Femur (tissue), 1 donor: ENCODE measurements around the gene RASSF8.
"Not testable (repeated sequence)": the region's sequence is repeated elsewhere in the genome, so short reads cannot be mapped to it uniquely, and the experiment has no call there.

Experiments
- DNase-seq: peaks from one replicate; pipeline ENCODE4 v3.0.0-alpha.2; 2017

Gene RASSF8

GRCh38 chr12:26031827-26032226, 73.3 kb downstream of the RASSF8 start:
- no peak for DNase-seq

DNA sequence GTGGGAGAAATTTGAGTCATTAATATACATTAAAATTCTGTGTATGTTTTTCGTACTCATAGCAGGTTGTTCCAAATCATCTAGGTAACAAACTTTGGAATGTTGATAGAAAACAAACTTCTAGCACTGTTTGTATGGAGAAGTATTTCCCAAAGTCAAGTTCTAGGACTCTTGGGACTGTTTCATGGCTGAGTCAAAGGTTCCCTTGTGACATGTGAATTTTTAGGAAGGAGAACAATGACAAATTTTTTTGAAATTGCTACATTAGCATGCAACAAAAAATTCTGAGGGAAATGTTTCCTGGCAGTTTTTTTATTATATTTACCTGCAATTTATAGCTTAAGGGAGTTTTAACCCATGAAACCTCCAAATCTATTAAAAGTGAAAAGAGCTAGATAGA, 73.8 kb downstream of the RASSF8 start:
- DNase-seq = no peak

GRCh38 chr12:26032719-26033241, 74.3 kb downstream of the RASSF8 start:
- no peak for DNase-seq

- no peak for DNase-seq
These were observed 76.1 kb downstream of the RASSF8 start for GRCh38 chr12:26034371-26035142.

- no peak for DNase-seq
These were observed 78.4 kb downstream of the RASSF8 start for GRCh38 chr12:26036877-26037276.

GRCh38 chr12:26037615-26038220, 79.2 kb downstream of the RASSF8 start:
- no peak for DNase-seq

GRCh38 chr12:26042645-26043044, 84.2 kb downstream of the RASSF8 start:
- no peak for DNase-seq

GRCh38 chr12:26043135-26044006, 84.9 kb downstream of the RASSF8 start:
- DNase-seq = no peak

GRCh38 chr12:26044007-26044394, 85.5 kb downstream of the RASSF8 start:
- peak; percentile 38 for DNase-seq

DNA sequence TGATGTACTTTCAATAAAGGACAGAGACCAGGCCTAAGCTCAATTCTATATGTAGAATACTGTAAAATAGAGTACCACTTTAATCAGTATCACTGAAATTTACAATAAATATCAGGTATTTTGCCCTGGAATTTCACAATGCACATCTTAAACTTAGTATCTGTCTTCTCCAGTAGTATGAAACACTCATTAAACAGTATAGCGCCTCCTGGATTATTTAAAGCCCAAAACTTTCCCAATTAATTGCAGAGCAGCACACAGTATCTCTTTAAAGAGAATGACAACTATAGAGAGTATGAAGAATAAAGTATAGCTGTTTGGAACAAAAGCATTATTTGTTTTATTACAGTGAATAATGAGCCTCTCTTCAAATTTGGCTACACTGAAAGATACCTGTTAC, 86.1 kb downstream of the RASSF8 start:
- DNase-seq = no peak

- DNase-seq = no peak
These were observed 87.7 kb downstream of the RASSF8 start for GRCh38 chr12:26046203-26046602.

DNA sequence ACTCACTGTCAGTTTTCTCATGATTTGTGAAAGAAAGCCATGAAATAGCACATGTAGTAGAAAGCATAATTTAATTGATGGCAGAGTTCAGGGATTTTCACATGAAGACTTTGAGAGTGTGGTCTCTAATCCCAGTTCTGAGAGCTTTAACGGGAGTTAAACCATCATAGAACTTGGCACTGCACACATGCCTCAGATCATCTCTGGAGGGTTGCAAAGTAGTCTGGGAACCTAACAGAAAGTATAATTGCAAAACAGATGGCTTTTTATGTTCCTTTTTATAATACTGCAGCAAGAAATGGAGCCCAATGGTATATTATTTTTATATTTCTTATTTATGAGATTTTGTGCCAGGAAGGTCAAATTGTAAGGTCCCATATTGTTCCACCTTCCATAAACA, 88.4 kb downstream of the RASSF8 start:
- no peak for DNase-seq

- no peak for DNase-seq
These were observed 89.1 kb downstream of the RASSF8 start for GRCh38 chr12:26047401-26048226.

- no peak for DNase-seq
These were observed 94.2 kb downstream of the RASSF8 start for GRCh38 chr12:26052652-26053051.

DNA sequence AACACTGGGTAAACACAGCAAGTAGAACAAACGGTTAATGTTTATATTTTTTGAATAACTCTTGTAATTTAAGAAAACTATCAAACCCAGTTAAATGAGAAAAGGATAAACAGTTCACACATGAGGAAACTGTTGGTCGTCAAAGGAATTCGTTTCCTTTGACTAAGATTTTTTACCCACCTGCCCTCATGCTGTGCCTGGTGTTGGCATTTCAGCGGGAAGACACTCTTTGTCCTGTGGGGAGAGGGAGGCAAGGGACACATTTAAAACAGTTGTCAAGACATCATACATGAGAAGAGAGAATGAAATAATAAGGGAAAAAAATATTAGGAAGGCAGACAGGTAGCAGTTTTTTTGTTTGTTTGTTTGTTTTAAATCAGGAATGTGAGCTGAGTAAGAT, 95.9 kb downstream of the RASSF8 start:
- DNase-seq = no peak

- DNase-seq = no peak
These were observed 96.6 kb downstream of the RASSF8 start for GRCh38 chr12:26055087-26055486.

DNA sequence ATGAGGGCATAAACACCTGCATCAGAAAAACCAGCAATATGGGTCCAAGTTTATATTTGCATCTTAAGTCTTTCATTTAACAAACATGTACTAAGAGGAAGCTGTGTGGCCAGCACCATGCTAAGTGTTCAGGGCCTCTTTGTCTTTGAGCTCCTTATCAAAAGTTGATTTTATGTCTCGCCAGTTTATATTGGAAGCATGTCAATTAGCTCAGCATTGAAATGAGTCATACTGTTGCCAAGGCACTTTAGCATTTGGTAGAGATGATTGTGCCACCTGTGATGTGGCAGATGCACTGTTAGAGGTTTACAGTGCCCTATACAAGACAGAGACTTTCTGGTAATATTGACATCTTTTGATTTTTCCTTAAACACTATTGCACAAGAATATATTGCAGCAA, 97.9 kb downstream of the RASSF8 start:
- DNase-seq = no peak

GRCh38 chr12:26057271-26057670, 98.8 kb downstream of the RASSF8 start:
- not testable (repeated sequence) for DNase-seq

DNA sequence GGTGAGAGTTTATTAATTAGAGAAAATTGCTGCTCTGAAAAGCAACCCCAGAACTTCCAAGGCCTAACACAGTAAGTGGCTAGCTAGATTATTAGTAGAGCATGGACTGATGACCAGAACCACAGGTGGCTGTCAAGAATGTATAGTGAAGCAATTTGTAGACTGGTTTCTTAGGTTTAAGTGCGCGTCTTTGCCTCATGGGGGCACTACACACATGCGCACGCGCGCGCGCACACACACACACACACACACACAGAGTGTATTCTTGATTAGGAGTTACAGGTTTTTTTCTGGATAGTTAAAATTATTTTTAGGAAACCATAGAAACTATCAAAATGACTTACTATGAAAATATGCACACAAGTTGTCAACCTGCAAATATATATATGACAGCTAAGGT, 99.8 kb downstream of the RASSF8 start:
- DNase-seq = no peak

- no peak for DNase-seq
These were observed 100.3 kb downstream of the RASSF8 start for GRCh38 chr12:26058818-26059217.

- DNase-seq = no peak
These were observed 103.5 kb downstream of the RASSF8 start for GRCh38 chr12:26062006-26062405.

DNA sequence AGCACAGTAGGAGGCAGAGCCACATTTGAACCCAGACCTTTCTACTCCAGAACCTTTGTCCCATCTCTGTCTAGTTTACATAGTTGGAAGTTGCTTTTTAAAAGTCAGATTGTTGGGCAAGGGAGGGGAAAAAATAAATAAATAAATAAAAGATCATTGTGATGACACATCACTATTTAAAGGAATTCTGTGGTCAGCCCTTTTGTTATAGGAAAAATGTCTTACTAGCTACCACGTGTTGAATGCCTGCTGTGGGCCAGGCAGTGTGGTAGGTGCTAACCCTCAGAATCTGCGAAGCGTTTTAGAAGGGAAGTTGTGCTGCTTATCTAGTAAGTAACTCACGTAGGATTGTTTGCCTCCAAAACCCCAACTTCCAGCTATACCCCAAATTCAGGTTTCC, 104.1 kb downstream of the RASSF8 start:
- DNase-seq = no peak

- no peak for DNase-seq
These were observed 107.0 kb downstream of the RASSF8 start for GRCh38 chr12:26065451-26065850.
